ENCODE data around the gene OR1L8.

OR1L8 gene

DNA sequence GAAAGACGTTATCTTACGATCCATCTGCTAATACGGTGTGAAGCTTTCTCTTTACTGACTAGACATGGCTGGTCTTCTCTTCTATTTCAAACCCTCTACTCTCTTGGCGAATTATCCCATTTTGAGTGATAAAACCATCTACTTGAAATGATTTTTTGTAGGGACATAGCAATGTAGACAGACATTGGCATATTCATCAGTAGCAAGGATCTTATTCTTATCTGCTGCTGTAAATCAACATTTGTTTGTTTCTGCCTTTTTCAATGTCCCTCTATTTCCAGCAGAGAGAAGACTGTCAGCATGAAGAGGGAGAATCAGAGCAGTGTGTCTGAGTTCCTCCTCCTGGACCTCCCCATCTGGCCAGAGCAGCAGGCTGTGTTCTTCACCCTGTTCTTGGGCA, 64.3 kb downstream of the OR1L8 start, which contains the start of gene OR1J4:
OR1J4 (plus strand) TSS at position 301 of the 400 bp plus-strand sequence; CDS start at position 301, 0 bp downstream.
- Histone ChIP-seq H3K9me3 (ENCODE audit: insufficient read depth, low read length) (no peaks in the 10 kb centered on the region), H3K4me3 (ENCODE audit: insufficient read length, low read depth) (no peak within 1 kb of the TSS), H3K9ac (ENCODE audit: insufficient read length, low read depth) (no peak within 1 kb of the TSS), H3K27me3 (ENCODE audit: insufficient read depth, insufficient read length) (peaks cover 9% of the 10 kb centered on the region), H3K4me1 (ENCODE audit: insufficient read depth, insufficient read length) (no peaks in the 10 kb centered on the region), H3K36me3 (ENCODE audit: insufficient read depth, insufficient read length, low read length) (no peaks in the 10 kb centered on the region)
- no peak for DNase-seq (ENCODE audit: low read depth, low spot score)
- TF ChIP-seq ZNF274 (IDR thresholded peaks at IDR 0.05; ENCODE audit: low read depth, low read length) (no peak), SUZ12 (IDR thresholded peaks at IDR 0.05; ENCODE audit: extremely low read depth, insufficient read depth, insufficient read length) (no peak), YY1 (IDR thresholded peaks at IDR 0.05; ENCODE audit: insufficient read depth, insufficient read length) (no peak)

DNA sequence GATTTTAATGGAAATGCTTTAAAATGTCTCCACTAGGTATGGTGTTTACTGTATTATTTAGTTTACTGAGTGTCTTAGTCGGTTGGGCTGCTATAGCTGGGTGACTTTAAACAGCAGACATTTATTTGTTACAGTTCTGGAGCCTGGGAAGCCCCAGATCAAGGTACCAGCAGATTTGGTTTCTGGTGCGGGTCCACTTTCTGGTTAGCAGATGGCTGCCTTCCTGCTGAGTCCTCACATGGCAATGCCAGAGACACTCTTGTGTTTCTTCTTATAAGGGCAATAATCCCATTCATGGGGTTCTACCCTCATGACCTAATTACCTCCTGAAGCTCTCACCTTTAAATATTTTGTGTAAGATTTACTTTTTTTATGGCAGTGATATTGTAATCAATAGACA, 65.0 kb downstream of the OR1L8 start:
- Histone ChIP-seq H3K36me3 (ENCODE audit: insufficient read depth, insufficient read length, low read length) (no peaks in the 10 kb centered on the region), H3K27me3 (ENCODE audit: insufficient read depth, insufficient read length) (peaks cover 9% of the 10 kb centered on the region), H3K9me3 (ENCODE audit: insufficient read depth, low read length) (no peaks in the 10 kb centered on the region), H3K9ac (ENCODE audit: insufficient read length, low read depth) (no peak overlapping the region), H3K4me1 (ENCODE audit: insufficient read depth, insufficient read length) (no peaks in the 10 kb centered on the region), H3K4me3 (ENCODE audit: insufficient read length, low read depth) (no peak overlapping the region)
- no peak for DNase-seq (ENCODE audit: low read depth, low spot score)
- no peak for TF ChIP-seq ZNF274 (IDR thresholded peaks at IDR 0.05; ENCODE audit: low read depth, low read length)
- no peak for TF ChIP-seq SUZ12 (IDR thresholded peaks at IDR 0.05; ENCODE audit: extremely low read depth, insufficient read depth, insufficient read length)
- no peak for TF ChIP-seq YY1 (IDR thresholded peaks at IDR 0.05; ENCODE audit: insufficient read depth, insufficient read length)
